HS-5 (cell line): ENCODE data around the gene PPM1K.
"Not testable (repeated sequence)": the region's sequence is repeated elsewhere in the genome, so short reads cannot be mapped to it uniquely, and the experiment has no call there.

Source experiments
- DNase-seq: peaks from one replicate; pipeline ENCODE4 v3.0.0-alpha.2; 2012; ENCODE audit warnings: low read depth

The PPM1K gene

DNA sequence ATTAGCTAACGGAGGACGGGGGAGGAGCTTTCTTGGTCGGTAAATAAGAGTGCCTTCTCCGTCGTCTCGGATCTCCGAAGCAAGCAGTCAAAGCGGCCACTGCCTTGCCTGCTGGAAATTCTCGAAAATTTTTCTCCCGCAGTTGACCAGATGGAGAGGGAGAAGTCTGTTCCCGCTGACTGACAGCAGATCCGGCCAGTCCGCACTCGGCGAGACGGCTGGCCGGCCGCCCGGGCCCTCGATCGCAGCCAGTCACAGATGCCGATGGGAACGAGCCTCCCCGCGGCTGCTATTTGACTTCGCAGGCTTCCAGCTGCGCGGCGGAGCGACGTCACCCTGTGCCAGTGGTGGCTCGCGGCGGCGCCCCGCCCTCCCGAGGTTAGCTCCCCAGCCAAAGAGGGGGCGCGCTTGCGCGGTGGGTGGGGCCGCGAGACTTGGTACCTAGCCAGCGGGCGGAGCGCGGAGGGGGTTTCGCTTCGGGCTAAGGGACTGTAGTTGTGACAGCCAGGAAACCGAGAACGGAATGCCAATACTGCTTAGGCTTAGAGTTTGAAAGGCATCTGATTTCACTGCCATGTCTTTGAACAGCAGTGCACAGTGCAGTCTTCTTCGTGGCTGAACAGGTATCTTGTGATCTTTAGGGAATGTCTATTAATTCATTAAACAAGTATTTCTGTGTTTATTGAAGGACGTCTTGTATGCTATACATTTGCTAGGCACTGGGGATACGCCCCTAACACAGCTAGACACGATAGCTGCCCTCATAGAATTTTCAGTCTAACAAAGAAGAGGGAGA is at the start of gene PPM1K:
TSS of gene PPM1K (minus strand) at position 123 of the 796 bp plus-strand sequence. CDS start 5,978 bp downstream, outside the sequence.
- DNase-seq: peak; percentile 86

DNA sequence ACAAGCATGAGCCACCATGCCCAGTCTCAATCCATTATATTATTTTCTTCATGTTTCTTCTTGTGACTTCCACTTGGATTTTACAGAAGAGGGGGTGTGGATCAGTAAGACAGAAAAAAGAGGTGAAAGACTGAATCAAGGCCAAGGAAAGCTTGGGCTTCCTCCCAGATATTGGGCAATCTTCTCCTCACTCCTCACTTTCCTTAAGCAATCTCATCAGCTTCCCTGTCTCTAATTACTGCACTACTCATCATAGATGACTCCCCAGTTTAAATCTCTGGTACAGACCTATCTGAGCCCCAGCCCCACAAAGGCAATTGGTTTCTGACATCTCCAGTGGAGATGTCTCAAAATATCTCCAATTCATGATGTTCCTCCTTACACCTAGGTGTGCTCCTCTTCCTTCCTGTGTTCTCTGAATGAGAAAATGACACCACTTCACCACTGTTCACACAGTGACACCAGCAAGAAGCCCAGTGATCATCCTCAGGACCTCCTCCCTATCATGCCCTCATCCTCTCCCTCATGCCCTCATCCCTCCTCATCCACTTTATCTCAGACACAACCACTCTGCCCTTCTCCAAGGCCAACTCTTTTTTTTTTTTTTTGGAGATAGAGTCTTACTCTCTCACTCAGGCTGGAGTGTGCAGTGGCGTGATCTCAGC is 49.5 kb upstream of the PPM1K start:
- DNase-seq: no peak

GRCh38 chr4:88327665-88328064 is 43.3 kb upstream of the PPM1K start:
- no peak for DNase-seq

DNA sequence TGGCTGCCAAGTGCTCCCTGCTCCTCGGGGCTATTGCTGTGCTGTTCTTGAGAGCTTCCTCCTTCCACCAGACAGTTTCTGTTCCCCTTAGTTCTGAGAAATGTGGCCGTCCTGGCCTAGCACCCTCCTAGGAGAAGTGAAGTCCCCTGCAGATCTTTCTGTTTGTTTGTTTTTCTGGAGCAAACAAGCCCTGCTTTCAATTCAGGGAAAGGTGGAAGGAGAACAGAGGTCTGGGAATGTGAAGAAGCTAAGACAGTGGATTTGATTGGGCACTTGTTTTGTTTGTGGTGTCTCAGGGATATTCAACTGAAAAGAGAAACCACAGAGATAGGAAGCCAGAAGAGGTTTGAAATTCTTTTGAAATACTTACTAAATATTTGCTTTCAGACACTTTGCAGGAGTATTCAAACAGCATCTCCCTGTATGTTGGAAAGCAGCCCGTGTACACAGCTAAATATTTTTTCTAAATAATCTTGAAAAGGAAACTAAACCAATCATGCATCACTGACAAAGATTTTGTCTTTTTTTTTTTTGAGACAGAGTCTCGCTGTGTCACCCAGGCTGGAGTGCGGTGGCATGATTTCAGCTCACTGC is 36.5 kb upstream of the PPM1K start:
- no peak for DNase-seq

GRCh38 chr4:88320224-88320779 is 35.9 kb upstream of the PPM1K start:
- no peak for DNase-seq

- DNase-seq: no peak
Observed at GRCh38 chr4:88318751-88319350, 34.5 kb upstream of the PPM1K start.

- DNase-seq: no peak
Observed at GRCh38 chr4:88315460-88316017, 31.2 kb upstream of the PPM1K start.

DNA sequence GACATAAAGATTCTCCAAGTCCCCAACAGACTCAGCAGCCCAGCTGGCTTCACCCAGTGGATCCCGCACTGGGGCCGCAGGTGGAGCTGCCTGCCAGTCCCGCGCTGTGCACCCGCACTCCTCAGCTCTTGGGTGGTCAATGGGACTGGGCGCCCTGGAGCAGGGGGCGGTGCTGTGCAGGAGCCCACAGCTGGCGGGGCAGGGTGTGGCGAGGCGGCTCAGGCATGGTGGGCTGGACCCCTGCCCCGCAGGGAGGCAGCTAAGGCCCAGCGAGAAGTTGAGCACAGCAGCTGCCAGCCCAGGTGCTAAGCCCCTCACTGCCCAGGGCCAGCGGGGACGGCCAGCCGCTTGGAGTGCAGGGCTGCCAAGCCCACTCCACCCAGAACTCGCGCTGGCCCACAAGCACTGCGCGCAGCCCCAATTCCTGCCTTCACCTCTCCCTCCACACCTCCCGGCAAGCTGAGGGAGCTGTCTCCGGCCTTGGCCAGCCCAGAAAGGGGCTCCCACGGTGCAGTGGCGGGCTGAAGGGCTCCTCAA is 28.8 kb upstream of the PPM1K start:
- DNase-seq: not testable (repeated sequence)

- DNase-seq: no peak
Observed at GRCh38 chr4:88308587-88308986, 24.2 kb upstream of the PPM1K start.

DNA sequence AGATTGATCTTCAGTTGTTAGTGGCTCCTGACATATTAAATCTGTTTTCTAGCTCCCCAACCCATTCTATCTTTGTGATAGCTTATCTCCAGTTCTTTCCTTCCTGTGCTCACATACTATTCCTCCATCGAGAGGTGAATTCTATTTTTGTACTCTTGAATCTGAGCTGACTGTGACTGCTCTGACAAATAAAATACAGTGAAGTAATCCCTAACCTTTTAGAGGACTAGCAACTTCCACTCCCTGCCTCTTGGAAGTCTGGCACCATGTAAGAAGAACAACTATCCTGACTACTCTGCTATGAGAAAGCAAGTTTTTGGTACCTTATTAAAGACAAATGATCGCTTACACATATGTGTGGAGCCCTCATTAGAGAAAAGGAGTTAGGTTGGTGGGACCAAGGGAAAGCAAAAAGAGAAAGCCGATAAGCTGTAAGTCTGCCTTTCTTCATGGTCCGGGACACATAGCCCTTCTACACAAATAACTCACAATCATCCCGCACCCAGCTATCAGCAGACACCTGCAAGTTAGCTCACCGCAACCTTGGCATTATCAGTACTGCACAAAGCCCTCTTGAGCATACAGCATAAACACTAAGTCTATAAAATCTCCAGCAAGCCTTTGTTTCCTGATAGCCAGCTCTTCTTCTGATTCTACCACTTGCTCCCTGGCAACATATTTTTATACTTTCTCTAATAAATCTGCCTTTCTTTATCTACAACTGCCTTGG is 13.5 kb upstream of the PPM1K start:
- DNase-seq: no peak

GRCh38 chr4:88297212-88297516 is 12.8 kb upstream of the PPM1K start:
- DNase-seq: no peak

DNA sequence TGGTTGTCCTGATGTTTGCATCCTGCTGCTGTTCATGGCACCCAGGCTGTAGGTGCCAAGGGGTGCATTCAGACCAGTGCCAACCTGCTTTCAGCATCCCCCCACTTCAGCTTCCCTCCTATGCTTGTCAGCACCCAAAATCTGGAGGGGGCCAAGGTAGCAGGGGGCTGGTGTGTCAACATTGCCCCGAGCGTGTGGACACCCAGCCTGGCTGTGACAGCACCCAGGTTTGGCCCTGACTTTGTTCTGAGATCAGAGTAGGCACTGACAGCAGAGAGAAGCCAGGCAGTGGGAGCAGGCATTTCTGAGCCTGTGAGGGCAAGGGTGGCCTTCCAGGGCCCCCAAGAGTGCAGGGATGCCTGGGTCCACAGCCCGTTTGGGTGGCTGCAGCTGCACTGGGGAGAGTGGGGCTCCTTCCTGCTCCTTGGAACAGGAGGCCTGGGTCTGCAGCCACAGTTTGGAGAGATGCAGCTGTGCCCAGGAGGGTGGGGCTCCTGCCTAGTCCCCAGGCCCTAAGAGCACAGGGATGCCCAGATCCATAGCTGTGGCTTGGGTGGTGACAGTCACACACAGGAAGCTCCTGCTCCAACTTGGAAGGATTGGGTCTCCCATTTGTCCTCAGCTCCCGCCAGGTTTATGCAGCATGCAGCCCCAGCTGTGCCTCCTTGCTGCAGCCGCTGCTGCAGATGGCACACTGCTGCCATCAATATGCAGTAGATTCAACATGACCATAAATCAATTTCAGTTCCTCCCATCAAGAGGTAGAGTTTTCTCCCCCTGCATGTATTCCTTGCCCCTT is 12.3 kb upstream of the PPM1K start:
- DNase-seq: no peak

DNA sequence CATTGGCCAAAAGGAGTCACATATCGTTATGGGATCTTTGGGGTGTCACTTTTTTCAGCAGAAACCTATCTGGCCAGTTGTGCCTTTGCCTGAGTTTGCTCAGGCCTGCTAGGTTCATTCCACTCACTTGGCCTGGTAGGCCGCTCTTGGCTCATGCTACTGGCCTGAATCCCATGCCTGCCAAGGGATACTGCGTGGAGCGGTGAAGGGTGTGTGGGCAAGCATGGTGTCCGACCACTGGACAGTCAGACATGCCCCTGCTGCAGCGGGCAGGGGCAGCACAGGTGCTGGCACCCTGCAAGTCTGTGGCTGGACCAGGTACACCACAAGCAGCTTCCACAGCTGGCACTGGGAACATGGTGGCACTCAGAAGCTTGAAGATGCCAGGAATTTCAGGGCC is 11.3 kb upstream of the PPM1K start:
- DNase-seq: no peak

GRCh38 chr4:88291003-88291402 is 6.6 kb upstream of the PPM1K start:
- no peak for DNase-seq

DNA sequence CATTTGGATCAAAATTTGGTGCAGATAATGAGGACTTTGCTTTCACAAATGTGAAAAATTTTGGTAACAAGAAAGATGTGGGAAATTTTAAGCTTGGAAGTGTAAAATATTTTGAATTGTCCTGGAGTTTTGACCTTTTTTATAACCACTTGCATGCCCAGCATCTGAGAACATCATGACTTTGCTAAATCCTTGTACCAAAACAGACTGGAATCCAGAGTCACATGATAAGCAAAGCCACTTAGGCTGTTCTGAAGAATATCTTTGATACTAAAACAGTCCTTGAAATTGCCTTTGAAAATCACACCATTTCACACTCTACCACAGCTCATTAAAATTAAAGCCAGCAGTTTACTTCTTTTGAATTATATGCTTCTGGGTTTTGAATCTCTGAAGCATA is 2.5 kb upstream of the PPM1K start:
- DNase-seq: no peak

DNA sequence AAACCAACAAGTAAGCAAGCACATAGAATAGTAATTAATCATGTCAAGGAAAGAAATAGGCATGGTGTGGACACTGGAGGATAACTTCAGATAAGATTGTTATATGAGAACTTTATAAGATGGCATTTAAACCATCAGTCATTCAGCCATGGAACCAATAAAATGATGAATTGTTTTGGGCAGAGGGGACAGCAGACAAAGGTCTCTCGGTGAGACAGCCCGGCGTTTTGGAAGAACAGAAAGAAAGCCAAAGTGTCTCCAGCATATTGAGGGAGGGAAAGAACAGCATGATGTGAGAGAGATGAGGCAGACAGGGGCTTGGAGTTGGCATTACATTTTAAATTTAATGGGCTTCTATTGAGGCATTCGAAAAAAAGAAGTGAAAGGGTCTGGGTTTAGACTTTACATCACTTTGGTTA is 883 bp upstream of the PPM1K start:
- no peak for DNase-seq

- no peak for DNase-seq
Observed at GRCh38 chr4:88283661-88284438, 511 bp downstream of the PPM1K start.

GRCh38 chr4:88280228-88280795 is 4.0 kb downstream of the PPM1K start:
- no peak for DNase-seq

- no peak for DNase-seq
Observed at GRCh38 chr4:88277711-88278225, 6.6 kb downstream of the PPM1K start.
